ENCODE results near the gene WDR93.

WDR93 gene

GRCh38 chr15:89693091-89693490 lies 2.5 kb downstream of the WDR93 start:
- no peak for TF ChIP-seq REST (IDR thresholded peaks at IDR 0.05; ENCODE audit: low read depth)
- TF ChIP-seq, protein P1, sequence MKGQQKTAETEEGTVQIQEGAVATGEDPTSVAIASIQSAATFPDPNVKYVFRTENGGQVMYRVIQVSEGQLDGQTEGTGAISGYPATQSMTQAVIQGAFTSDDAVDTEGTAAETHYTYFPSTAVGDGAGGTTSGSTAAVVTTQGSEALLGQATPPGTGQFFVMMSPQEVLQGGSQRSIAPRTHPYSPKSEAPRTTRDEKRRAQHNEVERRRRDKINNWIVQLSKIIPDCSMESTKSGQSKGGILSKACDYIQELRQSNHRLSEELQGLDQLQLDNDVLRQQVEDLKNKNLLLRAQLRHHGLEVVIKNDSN (IDR thresholded peaks at IDR 0.05): no peak

DNA sequence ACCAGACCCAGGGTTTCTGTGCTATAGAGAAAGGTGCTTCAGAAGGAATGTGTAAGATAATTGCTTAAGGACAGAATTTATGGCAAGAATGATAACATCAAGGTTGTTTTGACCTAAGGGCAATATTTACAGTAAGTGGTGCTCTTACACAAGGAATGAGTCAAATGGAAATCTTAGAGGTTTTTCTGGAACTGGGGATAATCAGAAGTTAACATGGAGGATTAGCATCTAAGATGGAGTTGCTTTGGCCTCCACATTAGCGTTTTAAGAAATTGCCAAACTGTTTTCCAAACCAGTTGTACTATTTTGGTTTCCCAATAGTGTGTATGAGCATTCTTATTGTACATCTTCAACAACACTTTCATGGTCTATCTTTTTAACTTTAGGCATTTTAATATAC lies 3.1 kb downstream of the WDR93 start:
- TF ChIP-seq, protein P2, sequence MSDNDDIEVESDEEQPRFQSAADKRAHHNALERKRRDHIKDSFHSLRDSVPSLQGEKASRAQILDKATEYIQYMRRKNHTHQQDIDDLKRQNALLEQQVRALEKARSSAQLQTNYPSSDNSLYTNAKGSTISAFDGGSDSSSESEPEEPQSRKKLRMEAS (IDR thresholded peaks at IDR 0.05): no peak
- TF ChIP-seq CREB1 (IDR thresholded peaks at IDR 0.05; ENCODE audit: low read depth): no peak
- TF ChIP-seq ZBTB7A (IDR thresholded peaks at IDR 0.05; ENCODE audit: low read depth): no peak
- TF ChIP-seq FOXM1 (IDR thresholded peaks at IDR 0.05; ENCODE audit: borderline replicate concordance, low read depth): no peak
- no peak for TF ChIP-seq REST (IDR thresholded peaks at IDR 0.05; ENCODE audit: low read depth)
- TF ChIP-seq TCF12 (IDR thresholded peaks at IDR 0.05; ENCODE audit: low read depth): no peak
- no peak for TF ChIP-seq EP300 (IDR thresholded peaks at IDR 0.05; ENCODE audit: borderline replicate concordance)
- TF ChIP-seq EGR1 (IDR thresholded peaks at IDR 0.05): no peak
- TF ChIP-seq, protein P1 (IDR thresholded peaks at IDR 0.05): no peak
- no peak for TF ChIP-seq TAF1 (IDR thresholded peaks at IDR 0.05; ENCODE audit: low read depth)
- TF ChIP-seq RAD21 (IDR thresholded peaks at IDR 0.05; ENCODE audit: low read depth): no peak
- TF ChIP-seq TEAD4 (IDR thresholded peaks at IDR 0.05): no peak
- no peak for TF ChIP-seq CEBPB (IDR thresholded peaks at IDR 0.05)
- no peak for TF ChIP-seq YY1 (IDR thresholded peaks at IDR 0.05; ENCODE audit: low read depth)
- TF ChIP-seq NFIC (IDR thresholded peaks at IDR 0.05): no peak

GRCh38 chr15:89695198-89695597 lies 4.6 kb downstream of the WDR93 start:
- no peak for TF ChIP-seq TEAD4 (IDR thresholded peaks at IDR 0.05)
- no peak for TF ChIP-seq NFIC (IDR thresholded peaks at IDR 0.05)
- no peak for TF ChIP-seq TCF12 (IDR thresholded peaks at IDR 0.05; ENCODE audit: low read depth)
- TF ChIP-seq, protein P2 (IDR thresholded peaks at IDR 0.05): no peak
- no peak for TF ChIP-seq EGR1 (IDR thresholded peaks at IDR 0.05)
- TF ChIP-seq CREB1 (IDR thresholded peaks at IDR 0.05; ENCODE audit: low read depth): no peak
- TF ChIP-seq CEBPB (IDR thresholded peaks at IDR 0.05): no peak
- no peak for TF ChIP-seq TAF1 (IDR thresholded peaks at IDR 0.05; ENCODE audit: low read depth)
- no peak for TF ChIP-seq ZBTB7A (IDR thresholded peaks at IDR 0.05; ENCODE audit: low read depth)

DNA sequence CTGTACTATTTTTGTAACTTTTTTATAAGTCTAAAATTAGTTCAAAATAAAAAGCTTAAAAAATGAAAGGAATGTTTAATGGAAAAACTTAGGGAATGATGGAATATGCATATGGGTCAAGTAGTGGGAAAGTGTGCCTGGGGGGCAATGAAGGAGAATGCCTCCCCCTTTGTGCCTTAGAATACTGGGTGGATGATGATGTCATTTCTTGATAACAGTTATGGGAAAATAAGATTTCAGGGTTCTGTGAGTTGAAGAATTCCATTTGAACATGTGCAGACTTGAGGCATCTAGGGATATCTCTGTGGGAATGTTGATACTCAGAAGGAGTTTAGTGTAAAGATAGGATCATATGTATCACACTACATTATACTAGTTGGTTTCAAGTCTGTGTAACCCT lies 13.8 kb downstream of the WDR93 start:
- TF ChIP-seq TEAD4 (IDR thresholded peaks at IDR 0.05): no peak
- TF ChIP-seq TCF12 (IDR thresholded peaks at IDR 0.05; ENCODE audit: low read depth): no peak
- TF ChIP-seq NFIC (IDR thresholded peaks at IDR 0.05): no peak
- TF ChIP-seq, protein P1 (IDR thresholded peaks at IDR 0.05): no peak
- TF ChIP-seq TAF1 (IDR thresholded peaks at IDR 0.05; ENCODE audit: low read depth): no peak
- TF ChIP-seq RAD21 (IDR thresholded peaks at IDR 0.05; ENCODE audit: low read depth): no peak
- TF ChIP-seq, protein P2 (IDR thresholded peaks at IDR 0.05): no peak
- no peak for TF ChIP-seq YY1 (IDR thresholded peaks at IDR 0.05; ENCODE audit: low read depth)
- no peak for TF ChIP-seq REST (IDR thresholded peaks at IDR 0.05; ENCODE audit: low read depth)
- TF ChIP-seq EP300 (IDR thresholded peaks at IDR 0.05; ENCODE audit: borderline replicate concordance): no peak
- TF ChIP-seq ZBTB7A (IDR thresholded peaks at IDR 0.05; ENCODE audit: low read depth): no peak
- no peak for TF ChIP-seq CEBPB (IDR thresholded peaks at IDR 0.05)
- no peak for TF ChIP-seq CREB1 (IDR thresholded peaks at IDR 0.05; ENCODE audit: low read depth)
- no peak for TF ChIP-seq EGR1 (IDR thresholded peaks at IDR 0.05)
- TF ChIP-seq FOXM1 (IDR thresholded peaks at IDR 0.05; ENCODE audit: borderline replicate concordance, low read depth): no peak
